Ramos (cell line): ENCODE results near the gene FAM170B.

Source experiments
- in situ Hi-C: fragments of 300-500 bp; cut with MboI; formaldehyde crosslinking; loops from one replicate; pipeline ENCODE4 v1.14.3; 2022; ENCODE audit warnings: low sequenced_read_pairs; ENCODE audit not compliant: unreplicated experiment

The FAM170B gene

GRCh38 chr10:49135575-49136313, 1.9 kb upstream of the FAM170B start:
- in situ Hi-C loops = no loop called here

GRCh38 chr10:49134327-49134726, 506 bp upstream of the FAM170B start:
- in situ Hi-C loops = no loop called here

- in situ Hi-C loops = no loop called here
These were observed 1.5 kb downstream of the FAM170B start for GRCh38 chr10:49132362-49132737.

DNA sequence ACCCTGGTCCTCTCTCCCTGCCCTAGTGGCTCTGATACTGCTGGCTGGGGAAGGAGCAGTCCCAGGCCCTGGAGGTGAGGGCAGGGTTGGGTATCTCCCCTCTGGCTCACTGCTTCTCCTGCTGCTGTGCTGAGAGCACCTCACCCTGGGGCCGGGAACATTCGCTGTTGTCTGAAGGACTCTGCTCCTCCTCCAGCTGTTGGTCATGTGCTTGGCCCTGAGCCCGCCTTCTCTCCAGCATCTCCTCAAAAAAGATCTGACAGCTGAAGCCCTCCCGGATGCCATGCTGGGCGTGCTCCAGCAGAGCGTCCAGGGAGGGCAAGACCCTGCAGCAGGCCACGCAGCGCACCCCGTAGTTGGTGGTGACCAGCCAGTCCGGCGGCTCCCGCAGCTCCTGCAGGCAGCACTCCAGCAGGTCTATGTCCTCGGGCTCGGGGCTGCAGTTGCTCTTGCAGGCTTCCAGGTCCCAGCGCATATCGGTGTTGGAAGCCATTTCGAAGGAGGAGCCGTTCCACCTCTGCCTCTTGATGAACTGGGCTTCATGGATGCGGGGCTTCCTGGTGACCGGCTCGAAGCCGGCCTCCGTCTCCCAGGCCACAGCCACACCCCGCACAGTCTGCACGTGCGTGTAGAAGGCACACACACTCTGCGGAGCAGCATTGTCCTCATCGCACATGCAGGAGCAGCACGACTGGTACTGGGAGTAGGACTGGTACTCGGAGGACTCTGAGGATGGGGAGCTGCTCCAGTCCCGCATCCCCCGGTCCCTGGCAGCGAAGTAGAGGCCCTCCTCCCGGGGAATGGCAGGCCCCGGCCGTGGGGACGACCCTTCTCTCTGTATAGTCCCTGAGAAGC, 2.1 kb downstream of the FAM170B start:
- in situ Hi-C loops = no loop called here

GRCh38 chr10:49129376-49129775, 4.4 kb downstream of the FAM170B start:
- in situ Hi-C loops = no loop called here

GRCh38 chr10:49128854-49129253, 5.0 kb downstream of the FAM170B start:
- in situ Hi-C loops = no loop called here

- in situ Hi-C loops = no loop called here
These were observed 9.6 kb downstream of the FAM170B start for GRCh38 chr10:49123981-49124950.

- in situ Hi-C loops = no loop called here
These were observed 12.9 kb downstream of the FAM170B start for GRCh38 chr10:49120911-49121310.

DNA sequence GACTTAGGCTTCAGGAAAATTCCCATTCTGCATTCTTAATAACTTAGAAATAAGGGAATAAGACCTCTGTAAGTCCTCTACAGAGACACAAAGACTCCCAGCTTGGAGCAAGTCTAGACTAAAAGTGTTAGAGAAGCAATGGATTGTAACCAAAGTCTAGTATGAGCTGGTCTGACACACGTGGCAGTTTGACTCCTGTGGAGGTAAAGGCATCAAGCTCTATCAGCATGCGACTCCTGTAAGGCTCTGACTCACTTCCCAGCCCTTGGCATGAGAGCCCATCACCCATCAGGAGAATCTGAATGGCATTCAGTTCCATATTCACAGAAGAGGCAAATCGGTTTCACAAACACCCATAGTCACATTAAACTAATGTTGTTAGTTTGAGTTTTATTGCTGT, 14.1 kb downstream of the FAM170B start:
- in situ Hi-C loops = no loop called here

- in situ Hi-C loops = no loop called here
These were observed 15.3 kb downstream of the FAM170B start for GRCh38 chr10:49118430-49119074.

GRCh38 chr10:49117376-49118070, 16.3 kb downstream of the FAM170B start:
- in situ Hi-C loops = no loop called here

DNA sequence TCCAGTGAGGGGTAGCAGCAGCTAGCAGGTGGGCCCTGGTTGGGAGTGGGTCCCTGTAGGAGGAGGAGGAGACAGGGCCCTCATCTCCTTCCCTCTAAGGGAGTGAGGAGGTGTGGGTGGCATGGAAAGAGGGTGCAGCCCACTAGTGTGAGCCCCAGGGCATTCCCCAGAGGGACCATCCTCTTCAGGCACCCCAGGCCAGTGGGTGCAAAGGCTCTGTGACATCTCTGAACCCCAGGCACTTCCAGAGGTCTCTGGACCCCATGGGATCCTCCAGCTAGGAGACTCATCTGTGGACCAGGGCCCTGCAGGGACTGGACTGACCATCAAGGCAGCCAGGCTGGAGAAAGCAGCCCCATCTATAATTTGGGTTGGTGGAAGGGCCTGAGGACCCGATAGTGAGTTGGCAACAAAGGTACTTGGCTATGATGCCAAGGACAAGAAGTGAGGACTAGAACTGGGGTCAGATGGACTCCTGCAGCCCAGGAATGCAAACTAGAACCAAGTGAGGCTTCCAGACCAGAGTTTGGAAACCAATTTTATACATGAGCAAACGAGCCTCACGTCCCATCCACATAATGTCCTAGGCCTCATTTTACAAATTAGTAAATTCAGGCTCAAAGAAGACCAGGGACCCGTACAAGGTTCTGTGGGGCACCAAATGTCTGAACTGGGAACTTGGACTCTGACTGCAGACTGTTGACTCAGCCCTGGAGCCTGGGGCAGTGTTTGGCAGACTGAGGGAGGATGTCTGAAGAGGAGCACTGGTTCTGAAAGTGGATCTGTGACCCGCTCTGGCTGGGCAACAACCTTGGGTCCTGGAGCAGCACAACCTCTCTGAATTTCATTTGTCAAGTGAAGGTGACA, 17.1 kb downstream of the FAM170B start:
- in situ Hi-C loops = no loop called here

GRCh38 chr10:49115796-49116508, 17.9 kb downstream of the FAM170B start:
- in situ Hi-C loops = no loop called here

DNA sequence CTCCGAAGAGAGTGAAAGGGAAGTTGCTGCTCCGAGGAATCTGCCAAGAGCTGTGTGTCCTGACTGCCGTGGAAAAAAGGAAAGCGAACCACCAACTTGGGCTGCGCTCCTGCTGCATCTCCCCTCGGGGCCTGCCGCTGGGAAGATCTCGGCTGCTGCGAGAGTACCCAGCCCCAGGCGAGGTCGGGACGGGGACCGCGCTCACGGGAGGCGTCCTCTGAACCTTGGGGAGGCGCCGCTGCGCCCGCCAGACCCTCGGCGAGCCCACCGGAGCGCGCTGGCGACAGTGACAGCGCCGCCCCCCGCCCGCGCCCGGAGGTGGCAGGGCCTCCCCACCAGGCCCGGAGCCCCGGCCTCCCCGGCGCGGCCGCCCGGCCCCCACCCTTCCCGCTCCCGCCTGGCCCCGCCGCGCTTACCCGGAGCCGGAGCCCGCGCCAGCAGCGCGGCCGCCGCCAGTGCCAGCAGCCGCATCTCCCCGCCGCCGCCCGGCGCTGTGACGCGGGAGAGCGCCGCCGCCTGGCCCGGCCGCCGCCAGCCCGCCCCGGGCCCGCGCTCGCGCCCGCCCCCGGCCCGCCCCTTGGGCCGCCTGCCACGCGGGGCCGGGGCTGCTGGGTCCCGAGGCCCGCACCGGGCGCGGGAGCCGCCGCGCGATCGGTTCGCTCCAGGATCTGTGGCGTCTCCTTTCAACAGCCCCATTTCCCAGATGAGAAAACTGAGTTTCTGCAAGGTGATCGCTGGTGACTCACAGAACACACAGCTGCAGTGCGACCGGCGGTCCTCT, 18.6 kb downstream of the FAM170B start, which contains the start of gene VSTM4:
VSTM4 (minus strand) TSS at position 508 of the 781 bp plus-strand sequence; CDS start at position 471, 37 bp downstream.
- in situ Hi-C loops = no loop called here

DNA sequence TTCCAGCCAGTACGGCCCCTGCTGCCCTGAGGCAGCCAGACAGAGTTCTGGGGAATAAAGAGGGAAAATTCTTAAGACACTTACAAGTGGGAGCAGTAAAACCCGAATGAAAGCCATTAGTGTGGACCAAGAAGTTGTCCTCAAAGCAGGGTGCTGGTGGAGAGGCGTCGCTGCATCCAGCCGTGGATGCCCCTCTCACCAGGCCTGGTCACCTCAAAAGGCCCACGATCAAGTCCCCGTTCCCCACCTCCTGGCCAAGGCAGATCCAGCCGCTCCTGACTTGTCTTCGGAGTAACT, 19.2 kb downstream of the FAM170B start:
- in situ Hi-C loops = no loop called here

DNA sequence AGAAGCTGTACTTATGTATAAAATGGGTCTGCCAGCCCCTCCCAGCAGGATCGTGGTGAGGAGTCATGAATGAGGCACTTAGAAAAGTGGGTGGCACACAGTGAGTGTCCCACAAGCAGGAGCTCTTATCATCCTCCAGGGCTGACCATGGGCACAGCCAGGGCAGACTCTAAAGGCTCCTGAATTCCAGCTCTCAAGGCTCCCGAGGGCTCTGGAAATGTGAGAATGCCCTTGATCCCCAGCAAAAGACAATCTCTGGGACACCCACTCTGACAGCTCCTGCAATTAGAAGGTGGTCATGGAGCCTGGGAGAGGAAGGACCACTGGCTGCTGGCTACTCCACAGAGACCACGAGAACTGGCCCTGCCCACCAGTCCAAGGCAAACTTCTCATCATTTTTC, 20.1 kb downstream of the FAM170B start:
- in situ Hi-C loops = no loop called here

DNA sequence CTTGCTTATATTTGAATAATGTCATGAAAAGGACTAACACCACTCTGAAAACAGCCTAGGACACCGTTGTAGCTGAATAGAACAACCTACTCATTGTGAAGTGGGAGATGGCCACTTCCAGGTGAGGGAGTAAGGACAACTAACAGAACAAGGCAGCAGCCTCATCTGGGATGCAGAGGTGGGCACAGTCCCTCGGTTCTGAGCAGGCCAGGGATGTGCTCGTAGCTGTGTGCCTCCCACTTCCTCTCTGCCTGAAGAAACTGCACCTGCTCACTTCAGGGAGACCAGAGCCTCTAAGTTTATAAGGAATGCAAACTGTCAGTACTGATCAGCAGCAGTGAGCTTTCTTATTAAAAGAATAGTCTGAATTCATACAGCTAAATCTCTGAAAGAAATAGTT, 21.0 kb downstream of the FAM170B start:
- in situ Hi-C loops = no loop called here
